Stimulated activated CD4-positive, alpha-beta T cell treated with anti-CD3 and anti-CD28 coated beads, TNF-alpha, amount 100 ng/mL, for 24 hours (primary cell): ENCODE measurements around the gene RIMS1.

Experiments
- DNase-seq, 3 experiments: peaks; one replicate each; pipeline ENCODE4 v3.0.0-alpha.2; 2020; ENCODE audit warnings: low read depth in 3 of 3

Gene RIMS1

DNA sequence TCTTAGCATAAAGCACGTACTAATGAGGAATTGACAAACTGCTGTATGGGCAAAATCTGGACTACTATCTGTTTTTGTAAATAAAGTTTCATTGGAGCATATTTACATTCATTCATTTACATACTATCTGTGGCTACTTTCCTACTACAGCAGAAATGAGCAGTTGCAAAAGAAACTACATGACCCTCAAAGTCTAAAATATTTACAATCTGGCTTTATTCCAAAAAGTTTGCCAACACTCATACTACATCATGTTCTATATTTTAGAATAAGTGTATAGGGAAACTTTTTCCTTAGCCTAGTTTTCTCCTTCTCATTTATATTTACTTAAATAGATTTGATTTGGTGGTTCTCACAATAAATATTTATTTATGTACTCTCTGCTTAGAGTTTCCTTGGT lies 208.2 kb downstream of the RIMS1 start:
- no peak for DNase-seq

DNA sequence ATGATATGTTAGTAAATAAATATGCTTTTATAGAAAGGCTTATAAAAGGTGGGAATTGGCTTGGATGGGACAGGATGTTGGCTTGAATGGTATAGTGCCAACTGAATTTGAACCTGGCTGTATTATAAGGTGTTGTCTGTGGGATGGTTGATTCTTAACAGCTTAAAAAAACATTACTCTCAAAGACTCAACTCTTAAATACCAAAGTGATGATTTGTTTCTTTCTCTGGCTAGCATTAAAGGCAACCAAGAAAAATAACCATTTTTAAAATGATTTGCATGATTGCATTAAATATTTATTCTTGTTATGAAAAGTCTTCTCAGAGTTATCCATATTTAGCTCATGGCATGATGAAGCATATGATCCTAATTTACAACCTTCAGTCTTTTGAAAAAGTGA lies 216.2 kb downstream of the RIMS1 start:
- no peak for DNase-seq

DNA sequence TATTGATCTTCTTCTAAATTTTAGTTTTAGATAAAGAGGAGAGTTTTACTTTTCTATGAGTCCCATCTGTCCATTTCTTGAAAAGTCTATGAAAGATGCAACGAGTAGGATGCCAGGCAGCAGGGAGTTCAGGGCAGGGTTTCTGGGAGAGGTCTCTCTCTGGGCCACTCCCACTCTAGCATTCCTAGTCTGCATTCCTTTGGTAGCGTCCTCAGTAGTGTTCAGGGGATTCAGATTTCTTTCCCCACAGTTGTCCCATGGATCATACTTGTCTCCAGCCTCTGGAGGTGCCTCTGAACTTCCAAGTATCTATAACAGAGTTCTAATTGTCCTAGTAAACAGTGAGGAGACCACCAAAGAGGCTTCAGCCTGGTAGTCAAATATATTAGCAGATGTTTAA lies 225.3 kb downstream of the RIMS1 start:
- no peak for DNase-seq

DNA sequence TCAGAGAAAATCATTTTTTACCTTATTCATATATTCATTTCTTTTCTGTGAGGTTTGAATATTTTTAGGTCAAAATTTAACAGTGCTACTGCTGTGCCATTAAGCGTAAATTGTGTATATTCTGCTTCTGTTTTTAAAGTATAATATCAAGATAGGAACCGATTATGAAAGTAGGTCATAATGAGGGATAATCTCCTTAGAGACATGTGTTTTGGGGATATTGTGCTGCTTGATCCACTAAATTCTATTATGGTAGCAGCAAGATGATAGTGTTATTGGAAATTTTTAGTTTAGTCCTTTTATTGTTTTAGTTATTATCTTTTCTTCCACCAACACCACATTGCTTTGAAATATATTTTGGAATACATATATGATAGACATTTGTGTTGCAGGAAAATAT lies 244.0 kb downstream of the RIMS1 start:
- DNase-seq: no peak

DNA sequence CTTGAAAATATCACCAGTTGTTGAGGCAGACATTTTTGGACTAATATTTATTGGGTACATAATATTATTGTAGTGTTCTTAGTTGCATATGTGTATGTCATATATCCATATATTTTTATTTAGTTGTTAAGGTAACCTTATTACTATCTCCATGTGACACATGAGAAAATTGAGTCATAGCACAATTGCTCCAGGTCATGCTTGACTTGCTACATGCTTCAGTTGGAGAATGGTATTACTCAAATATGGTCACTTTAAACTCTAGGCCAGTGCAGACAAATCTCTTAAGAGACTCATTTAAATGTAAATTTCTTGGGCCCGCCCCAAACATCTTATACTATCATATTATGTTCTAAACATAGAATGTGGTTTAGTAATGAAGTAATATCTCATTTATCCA lies 246.1 kb downstream of the RIMS1 start:
- DNase-seq: no peak

DNA sequence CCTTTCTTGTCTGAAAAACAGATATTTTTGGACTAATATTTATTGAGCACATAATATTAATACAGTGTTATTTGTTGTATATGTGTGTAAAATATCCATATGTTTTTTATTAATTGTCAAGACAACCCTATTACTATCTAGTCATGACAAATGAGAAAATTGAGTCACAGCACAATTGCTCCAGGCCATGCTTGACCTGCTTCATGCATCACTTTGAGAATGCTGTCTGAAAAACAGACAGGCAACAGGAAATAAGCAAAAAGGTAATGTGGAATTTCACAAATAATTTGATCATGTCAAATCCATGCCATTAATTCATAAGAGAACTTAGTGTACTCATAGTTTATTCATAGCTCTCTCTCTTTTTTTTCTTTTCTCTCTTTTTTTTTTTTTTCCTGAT lies 246.5 kb downstream of the RIMS1 start:
- DNase-seq: no peak

DNA sequence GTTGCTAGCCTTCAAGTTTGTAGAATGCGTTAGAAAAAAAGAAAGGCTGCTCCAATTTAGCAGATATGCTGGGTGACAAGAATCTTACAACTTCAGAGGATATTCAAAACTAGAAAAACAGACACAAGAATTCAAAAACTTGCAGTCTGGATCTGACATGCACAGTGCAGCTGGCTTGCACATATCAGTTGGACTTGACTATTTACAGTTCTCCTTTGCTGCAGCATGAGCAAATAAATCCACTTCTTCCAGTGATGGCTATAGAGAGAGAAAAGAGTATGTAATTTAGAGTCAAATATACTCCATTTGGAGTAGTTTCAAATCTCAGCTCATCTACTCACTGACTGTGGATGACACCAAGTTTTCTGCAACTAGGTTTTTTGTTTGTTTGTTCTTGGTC lies 247.0 kb downstream of the RIMS1 start:
- DNase-seq: no peak

DNA sequence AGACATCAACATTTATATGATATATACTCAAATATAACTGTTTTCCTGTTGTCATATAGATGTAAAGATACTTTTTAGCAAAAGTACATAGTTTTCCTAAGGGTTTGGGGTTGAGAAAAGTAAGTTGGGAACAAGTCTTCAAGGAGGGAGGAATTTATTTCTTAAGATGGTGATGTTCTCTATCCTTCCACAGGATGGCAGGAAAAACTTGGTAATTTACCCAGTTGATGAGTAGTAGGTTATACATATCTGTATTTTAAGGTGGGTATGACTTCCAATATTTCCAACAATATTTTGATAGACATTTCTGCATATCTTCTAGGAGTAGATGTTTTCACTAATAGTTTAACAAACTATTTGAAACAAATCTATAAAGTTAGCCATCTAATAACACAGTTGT lies 254.4 kb downstream of the RIMS1 start:
- DNase-seq: no peak

DNA sequence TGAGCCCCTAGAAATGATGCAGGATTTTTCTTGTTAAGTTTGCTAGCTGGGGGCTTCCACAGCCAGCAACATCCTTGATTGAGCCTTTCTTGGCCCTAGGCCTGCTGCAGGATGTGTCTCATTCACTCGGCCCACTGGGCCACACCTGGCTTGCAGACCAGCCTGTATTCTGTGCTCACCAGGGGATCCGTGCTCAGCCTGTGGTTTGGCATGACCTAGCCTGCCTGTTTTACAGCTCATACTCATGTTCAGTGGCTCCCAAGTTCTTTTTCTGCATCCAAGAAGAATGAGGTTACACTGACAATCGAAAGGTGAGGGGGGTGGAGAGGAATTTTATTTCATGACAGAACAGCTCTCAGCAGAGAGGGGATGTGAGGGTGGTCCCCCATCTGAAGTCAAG lies 263.4 kb downstream of the RIMS1 start:
- DNase-seq: no peak

DNA sequence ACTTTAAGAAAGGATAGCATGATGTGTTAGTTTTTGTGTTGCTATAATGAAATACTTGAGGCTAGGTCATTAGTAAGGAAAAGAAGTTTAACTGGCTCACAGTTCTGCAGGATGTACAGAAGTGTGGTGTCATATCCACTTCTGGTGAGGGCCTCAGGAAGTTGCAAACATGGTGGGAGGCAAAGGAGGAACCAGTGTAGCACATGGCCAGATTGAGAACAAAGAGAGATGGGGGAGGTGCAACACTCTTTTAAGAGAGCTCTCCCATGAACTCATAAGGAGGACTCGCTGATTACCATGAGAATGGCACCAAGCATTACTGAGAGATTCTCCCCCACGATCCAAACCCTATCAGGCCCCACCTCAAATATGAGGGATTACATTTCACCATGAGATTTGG lies 265.4 kb downstream of the RIMS1 start:
- DNase-seq: no peak

DNA sequence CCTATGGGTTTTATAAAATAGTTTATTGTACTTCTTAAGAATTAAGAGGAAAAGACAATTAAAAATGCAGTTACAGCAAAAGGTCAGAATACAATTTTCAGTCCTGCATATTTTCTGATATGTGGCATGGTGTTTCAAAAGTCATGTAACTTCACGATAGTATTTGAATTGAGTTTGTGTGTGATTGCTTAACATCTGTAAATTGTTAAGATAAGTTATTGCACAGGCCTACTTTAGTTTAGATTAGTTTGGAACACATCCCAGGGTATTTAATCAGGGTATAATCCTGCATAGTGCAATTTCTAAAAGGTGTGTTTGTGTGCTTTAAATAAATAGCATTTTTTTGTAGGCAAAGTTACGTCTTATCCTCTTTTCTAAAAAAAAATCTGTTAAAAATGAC lies 289.6 kb downstream of the RIMS1 start:
- no peak for DNase-seq

DNA sequence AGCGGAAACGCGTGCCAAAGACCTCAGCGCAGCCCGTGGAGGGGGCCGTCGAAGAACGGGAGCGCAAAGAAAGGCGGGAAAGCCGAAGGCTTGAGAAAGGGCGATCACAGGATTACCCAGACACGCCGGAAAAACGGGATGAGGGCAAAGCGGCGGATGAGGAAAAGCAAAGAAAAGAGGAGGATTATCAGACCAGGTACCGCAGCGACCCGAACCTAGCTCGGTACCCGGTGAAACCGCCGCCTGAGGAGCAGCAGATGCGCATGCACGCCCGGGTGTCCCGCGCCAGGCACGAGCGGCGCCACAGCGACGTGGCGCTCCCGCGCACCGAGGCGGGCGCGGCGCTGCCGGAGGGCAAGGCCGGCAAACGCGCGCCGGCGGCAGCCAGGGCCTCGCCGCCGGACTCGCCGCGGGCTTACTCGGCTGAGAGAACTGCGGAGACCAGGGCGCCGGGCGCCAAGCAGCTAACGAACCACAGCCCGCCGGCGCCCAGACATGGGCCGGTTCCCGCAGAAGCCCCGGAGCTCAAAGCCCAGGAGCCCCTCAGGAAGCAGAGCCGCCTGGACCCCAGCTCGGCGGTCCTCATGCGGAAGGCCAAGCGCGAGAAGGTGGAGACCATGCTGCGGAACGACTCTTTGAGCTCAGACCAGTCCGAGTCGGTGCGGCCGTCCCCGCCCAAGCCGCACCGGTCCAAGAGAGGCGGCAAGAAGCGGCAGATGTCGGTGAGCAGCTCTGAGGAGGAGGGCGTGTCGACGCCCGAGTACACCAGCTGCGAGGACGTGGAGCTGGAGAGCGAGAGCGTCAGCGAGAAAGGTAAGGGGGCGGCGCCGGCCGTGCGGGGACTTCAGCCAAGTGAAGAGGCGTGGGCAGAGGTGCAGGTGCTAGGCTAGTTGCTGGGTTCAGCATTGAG lies 296.2 kb downstream of the RIMS1 start:
- peak in 1 of 3 experiments; percentile 0 for DNase-seq

DNA sequence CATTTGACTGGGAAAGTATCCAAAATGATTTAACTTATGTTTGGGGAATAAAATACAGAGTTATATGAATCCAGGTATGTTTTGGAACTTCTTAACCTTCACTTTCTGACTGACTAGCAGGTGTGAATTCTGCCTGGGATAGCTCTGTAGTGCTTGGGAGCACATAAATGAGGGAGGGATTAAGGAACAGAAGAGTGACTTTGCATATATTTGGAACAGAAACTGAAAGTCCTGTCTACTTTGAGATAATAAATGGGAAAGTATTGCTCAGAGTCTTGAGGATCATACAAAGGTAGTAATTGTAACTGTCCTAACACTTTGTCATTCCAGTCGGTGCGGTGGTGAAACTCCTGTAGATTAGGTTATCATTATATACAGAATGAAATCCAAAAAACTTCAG lies 317.6 kb downstream of the RIMS1 start:
- DNase-seq: no peak

DNA sequence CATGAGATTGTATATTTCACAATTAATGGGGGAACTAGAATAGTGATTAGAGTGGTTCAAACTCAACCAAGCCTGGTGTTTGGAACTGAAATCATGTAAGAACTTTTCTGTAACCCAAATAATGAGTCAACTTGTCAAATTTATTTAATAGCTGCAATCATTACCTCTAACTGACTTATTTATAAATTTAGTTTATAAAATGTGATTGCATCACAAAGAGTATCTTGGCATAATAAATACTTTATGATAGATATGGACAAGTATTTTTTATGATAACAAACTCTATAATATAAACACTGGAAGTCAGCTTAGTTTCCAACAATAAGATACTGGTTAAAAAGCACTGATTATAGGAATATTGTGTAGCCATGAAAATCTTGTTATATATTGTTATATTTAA lies 319.1 kb downstream of the RIMS1 start:
- DNase-seq: no peak

DNA sequence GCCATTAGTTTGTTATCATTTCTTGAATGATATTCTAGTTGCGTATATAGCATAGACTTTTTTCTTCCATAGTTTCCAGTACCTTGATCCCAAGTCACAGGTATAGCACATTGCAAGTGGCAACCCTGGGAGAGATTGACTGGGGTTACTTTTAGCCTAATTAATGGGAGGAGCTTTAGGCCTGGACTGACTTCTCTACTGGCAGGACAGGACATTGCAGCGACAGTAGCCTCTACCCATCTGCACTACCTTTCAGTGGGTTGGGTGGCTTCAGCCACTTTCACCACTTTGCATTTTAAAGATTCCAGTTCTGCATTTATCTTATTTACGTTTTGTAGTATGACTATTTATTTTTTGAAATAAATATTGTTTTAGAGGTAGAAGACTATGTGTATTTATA lies 320.3 kb downstream of the RIMS1 start:
- no peak for DNase-seq

DNA sequence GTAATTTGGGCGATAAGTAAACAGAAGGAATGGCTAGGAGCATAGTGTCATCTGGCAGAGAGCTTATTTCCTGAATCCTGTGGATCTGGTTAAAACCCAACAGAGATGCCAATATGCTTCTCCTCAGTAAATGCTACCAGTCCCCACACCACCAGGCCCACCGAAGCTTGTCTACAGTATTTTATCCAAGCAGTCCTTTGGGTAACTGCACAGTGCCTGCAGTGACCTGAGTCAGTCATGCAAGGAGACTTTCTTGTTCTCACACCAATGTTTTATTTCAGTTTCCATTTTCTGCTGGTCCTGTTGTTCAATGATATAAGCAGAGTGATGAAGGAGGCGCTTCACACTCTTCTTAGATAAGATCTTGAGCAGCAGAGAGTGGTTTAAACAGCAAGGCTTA lies 326.3 kb downstream of the RIMS1 start:
- DNase-seq: no peak

DNA sequence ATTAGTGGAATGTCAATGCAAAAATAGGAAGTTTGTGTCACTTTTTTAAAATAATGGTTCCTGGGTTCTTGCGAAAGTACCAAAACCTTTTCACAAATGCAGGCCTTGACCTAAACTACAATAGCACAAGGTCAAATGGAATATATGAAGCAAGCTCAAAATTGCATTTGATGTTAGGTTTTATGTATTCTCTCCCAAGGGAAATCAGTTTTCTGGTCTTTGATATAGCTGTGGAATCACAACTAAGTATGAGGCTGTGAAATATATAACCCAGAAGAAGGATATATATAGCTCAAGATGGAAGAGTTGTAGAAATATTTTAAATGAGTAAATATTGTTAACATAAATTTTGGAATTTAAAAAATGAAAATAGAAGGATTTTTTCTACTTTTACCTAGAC lies 327.3 kb downstream of the RIMS1 start:
- DNase-seq: no peak

DNA sequence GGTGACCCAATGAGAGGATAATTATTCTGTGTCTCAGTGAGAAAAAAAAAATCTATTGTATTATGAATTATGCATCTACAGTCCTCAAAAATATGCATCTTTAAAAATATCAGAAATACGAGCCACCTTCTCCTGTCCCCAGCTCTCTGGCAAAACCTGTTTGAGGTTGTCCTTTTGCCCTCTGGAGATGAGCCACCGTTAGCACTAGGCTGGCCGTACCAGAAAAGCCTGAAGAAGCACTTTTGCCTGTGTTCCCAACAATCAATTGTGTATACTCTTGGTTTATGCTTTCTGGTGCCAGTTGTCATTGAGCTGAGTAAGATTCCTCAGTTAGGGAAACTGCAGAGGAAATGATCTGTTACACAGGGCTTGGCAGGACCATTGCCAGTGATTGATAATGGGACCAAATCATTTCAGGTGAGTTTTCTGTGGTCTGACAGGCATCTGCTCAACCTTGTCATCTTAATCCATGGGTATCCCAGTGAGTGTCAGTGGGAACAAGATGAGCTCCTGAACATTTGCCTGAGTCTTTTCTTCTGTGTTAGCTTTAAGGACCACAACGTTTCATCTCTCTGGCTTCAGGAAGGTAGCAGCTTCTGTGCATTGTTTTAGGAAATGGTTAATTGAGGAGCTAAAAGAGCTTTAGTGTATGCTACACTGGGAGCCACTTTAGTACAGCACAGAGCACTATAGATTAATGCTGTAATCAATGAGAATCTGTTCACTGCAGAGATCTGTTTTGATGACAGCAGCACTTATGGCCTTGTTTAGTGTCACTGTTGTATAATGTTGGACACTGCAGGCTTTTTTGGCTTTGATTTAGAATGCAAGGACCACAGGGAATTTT lies 330.1 kb downstream of the RIMS1 start:
- no peak for DNase-seq

DNA sequence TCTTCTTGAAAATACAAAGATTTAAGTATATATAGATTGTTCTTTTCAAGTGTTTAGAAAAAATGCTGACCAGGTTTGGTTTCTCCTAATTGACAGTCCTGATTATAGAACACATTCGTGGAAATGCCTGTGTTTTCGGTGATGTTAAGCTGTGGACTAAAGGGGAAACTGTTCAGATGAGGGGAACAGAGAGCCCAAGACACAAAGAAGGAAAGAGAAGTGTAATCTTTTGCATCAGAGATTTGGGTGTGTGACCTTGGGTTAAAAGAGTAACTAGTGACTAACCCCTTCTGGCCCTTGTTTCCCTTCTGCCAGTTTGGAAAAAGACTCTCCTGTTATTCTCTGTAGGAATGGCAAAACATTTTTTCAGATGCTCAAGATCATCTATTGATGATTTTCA lies 331.3 kb downstream of the RIMS1 start:
- DNase-seq: no peak

DNA sequence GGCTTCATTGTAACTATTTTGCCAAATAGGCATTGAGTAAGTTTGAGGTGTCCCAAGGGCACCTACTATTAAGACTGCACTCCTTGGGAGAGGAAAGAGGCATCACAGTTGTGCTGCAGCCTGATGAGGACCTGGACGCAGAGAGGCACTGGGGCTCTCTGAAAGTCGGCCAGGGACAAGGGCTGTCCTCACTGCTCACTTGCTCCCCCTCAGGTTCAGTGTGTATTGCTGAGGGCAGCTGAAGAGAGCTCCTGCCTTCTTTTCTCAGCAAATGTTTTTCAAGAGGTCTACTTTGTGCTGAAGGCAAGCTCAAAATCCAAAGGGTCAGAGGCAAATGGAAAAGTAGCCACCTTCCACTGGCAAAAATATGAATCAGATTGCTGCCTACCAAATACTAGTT lies 331.8 kb downstream of the RIMS1 start:
- DNase-seq: no peak

DNA sequence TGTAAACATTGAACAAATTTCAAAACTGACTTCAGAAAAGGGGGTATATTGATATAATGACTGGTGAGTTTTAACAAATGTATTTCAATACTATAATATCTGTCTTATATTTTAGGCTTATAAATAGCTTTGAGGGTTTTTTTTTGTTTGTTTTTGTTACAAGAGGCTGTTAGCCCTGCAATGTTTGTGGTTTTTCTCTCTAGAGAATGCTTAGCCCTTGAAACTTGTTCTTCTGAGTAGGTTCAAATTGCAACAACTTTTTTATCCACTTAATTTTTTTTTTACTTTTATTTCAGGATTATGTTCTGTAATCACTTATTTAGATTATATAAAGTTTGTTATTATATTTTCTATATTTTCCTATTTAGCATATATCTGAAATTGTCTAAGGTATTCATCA lies 333.2 kb downstream of the RIMS1 start:
- no peak for DNase-seq

DNA sequence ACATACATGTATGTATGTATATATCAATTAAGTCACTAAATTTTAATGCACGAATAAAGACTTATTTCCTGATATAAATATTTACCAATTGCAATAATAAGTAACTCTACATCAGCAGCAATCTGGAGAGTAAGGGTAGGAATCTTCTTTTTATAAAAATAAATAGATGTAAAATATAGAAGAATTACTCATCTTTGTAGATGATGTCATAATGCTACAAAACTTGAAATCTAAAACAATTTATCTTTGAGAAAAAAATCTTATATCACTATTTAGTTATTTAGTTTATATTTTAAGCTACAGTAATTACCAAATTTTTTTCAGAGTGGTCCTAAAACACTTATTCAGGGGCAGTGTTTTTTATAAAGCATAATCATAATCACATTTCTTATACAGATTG lies 351.7 kb downstream of the RIMS1 start:
- no peak for DNase-seq

DNA sequence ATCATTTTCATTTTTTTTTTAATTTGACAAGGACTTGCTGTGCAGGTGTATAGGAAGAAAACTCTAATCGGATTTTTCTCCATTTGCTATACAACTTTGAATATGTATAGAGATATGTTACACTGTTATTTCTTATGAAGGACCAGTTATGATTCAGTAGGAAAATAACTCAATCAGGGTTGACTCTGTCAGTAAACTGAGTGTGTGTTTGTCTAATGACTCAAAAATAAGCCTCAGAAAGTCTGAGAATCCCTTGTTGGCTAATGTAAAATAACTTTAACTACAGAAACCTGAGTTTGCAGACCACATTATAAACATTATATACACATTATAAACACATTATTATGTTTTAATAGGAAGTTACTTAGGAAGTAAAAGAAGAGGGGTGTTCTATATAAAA lies 352.6 kb downstream of the RIMS1 start:
- no peak for DNase-seq
